ENCODE data around the gene NAA60. TPM values are rescaled to one million over a fixed set of nuclear protein-coding genes. Genes with fewer than 3 reads are reported as not detected.

Gene NAA60
- total RNA-seq, 4 donors from 2014 or later, result 17.0 to 31.7 (median 26.5) TPM

DNA sequence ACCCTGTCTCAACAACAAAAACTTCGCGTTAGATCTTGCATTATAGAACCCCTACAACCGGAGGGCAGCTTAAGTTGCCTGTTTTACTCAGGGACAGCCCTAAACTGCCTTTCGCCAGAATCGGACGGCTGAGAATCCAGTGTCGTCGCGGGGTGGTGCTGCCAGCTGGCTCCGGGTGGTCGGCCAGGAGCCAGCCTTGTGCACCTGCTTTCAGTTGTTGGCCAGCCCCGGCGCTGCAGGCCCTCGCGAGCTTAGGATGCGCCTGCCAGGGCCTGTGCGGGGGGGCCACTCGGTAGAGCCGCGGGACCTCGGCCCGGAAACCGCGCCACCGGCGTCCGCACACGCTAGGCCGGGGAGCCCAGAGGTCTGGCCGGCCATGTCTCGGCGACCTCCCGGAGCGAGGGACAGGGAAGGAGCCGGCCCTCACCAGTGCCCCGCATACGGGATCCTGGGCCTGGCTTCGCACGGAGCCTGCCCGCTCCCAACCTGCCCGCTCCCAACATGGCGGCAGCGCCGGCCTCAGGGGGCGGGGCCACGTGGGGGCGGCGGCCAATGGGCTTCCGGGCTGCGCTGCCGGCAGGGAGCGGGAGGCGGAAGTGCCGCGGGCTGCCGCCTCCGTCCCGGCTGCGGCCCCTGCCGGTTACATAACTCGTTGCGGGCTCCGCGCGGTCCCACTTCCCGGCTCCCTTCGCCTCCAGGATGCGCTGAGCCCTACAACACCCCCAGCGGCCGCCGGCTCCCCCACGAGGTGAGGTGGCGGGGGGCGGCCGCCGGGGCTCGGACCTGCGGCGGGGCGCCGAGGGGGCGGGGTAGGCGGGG is 14.2 kb downstream of the NAA60 start:
- DNase-seq (ENCODE audit: low spot score), result peak; percentile 51
- peak; percentile 94 for ATAC-seq (ENCODE audit: low FRiP score)
- TF ChIP-seq, protein P1, sequence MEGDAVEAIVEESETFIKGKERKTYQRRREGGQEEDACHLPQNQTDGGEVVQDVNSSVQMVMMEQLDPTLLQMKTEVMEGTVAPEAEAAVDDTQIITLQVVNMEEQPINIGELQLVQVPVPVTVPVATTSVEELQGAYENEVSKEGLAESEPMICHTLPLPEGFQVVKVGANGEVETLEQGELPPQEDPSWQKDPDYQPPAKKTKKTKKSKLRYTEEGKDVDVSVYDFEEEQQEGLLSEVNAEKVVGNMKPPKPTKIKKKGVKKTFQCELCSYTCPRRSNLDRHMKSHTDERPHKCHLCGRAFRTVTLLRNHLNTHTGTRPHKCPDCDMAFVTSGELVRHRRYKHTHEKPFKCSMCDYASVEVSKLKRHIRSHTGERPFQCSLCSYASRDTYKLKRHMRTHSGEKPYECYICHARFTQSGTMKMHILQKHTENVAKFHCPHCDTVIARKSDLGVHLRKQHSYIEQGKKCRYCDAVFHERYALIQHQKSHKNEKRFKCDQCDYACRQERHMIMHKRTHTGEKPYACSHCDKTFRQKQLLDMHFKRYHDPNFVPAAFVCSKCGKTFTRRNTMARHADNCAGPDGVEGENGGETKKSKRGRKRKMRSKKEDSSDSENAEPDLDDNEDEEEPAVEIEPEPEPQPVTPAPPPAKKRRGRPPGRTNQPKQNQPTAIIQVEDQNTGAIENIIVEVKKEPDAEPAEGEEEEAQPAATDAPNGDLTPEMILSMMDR (IDR thresholded peaks at IDR 0.05), result no peak

DNA sequence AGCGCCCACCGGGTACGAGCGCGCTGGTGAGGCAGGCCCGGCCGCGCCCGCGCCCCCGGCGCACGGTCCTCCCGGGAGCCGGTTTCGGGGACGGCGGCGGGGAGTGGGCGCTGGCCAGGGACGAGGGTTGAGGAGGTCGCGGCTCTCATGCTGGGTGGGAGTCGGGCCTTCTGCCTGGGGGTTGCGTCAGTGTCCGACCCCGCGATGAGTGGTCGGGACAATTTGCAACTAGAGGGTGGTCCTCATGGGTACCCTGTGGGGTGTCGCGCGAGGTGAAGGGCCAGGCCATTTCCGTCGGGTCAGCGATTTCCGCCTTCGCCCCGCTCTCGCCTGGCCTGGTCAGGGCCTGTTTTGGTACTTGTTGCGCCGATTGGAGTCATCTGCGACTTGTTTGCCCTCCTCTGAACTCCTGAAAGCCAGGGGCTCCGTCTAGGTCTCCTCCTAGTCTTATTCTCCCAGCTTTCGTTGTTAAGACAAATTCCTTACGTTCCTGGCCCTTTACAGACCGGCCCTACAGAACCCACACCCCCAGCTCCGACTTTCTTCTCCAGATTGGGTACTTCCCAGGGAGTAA is 14.9 kb downstream of the NAA60 start:
- DNase-seq (ENCODE audit: low spot score), result no peak
- TF ChIP-seq, protein P1 (IDR thresholded peaks at IDR 0.05), result no peak
- ATAC-seq (ENCODE audit: low FRiP score), result peak; percentile 12

DNA sequence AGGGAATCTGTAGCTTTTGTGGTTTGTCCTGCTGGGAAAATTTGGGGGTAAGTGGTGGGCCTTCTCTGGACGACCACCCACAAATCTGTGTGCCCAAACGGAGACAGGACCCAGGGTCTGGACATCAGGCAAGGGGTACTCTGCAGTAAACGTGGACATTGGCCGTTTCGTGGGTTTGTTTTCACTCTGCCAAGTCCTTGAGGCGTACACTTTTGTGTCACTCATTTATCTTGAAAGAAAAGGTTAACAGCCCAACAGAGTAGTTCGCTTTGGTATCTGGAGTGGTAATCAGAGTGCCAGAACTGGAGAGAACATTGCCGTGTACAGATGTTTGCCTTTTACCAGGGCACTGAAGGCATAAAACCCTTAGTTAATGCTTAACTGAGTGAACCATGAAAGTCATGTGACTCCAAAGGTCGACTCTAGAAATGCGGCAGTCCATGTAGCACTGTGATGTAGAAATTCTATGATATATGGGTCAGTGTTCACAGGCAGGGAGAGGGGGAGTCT is 15.4 kb downstream of the NAA60 start:
- DNase-seq (ENCODE audit: low spot score) (no peak), ATAC-seq (ENCODE audit: low FRiP score) (peak; percentile 30)
- TF ChIP-seq, protein P1 (IDR thresholded peaks at IDR 0.05), result no peak

DNA sequence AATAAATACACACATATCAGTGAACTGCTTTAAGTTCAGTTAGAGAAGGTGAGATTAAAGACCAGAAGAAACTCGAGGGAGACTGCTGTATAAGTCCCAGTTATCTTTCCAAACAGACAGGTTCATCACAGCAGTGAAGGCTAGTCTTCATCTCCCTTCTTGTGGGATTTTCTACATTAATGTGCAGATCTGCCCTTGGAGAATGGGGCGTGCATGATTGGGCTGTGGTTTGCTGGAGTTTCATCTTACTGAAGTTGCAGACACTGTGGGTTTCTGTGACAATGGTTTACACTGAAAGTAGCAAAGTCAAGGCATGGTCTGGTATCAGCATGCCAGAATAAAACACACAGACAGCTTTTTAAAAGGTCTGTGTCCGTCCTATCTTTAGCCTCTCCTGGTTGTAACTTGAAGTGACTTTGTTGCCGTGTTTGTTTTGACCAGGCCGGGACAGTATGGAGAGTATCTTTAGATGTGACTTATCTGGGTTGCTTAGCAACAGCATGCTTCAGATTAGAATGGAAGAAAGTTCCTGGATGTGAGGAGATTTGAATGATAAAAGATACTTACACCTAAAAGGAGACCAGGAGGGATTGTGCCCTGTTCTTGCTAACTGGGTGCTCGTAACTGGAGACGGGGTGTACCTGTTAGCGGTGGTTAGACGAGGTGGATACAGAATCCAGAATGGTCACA is 16.1 kb downstream of the NAA60 start:
- ATAC-seq (ENCODE audit: low FRiP score) (no peak), DNase-seq (ENCODE audit: low spot score) (no peak)
- TF ChIP-seq, protein P1 (IDR thresholded peaks at IDR 0.05), result no peak

DNA sequence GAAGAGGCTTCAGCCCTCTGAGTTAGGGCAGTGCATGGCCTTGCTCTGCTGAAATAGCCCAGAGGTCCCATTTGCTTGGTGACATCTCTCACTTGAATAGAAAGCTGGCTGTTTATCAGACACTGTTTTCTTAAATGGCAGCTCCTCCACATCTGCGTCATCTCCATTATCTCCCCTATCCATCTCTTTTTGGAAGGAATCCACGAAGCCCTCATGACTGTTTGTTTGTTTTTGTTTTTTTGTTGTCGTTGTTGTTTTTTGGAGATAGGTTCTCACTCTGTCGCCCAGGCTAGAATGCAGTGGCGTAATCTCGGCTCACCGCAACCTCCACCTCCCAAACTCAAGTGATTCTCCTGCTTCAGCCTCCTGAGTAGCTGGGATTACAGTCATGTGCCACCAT is 16.6 kb downstream of the NAA60 start:
- no peak for ATAC-seq (ENCODE audit: low FRiP score)
- DNase-seq (ENCODE audit: low spot score), result no peak
- TF ChIP-seq, protein P1 (IDR thresholded peaks at IDR 0.05), result no peak

DNA sequence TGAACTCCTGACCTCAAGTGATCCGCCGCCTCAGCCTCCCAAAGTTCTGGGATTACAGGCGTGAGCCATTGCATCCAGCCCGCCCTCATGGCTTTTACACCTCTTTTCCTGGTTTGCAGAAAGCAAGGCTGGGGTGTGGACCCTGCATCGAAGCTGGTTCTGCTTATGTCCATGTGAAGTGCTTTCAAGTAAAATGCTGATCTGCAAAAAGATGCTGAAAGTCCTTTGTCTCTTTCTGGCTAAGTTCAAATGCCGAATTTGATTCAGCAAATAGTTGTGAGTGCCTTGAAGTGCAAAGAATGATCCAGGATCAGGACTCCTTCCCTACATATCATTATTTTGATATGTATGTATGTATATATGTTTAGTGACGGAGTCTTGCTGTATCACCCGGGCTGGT is 17.1 kb downstream of the NAA60 start:
- ATAC-seq (ENCODE audit: low FRiP score) (no peak), DNase-seq (ENCODE audit: low spot score) (no peak)
- TF ChIP-seq, protein P1 (IDR thresholded peaks at IDR 0.05), result no peak
